Kasumi-1 (cell line): ENCODE measurements around the gene SNX3.

Experiments used
- DNase-seq, 2 experiments: peaks; one replicate each; lab custom pipeline; 2025; lab: John Stamatoyannopoulos, UW

Gene SNX3

DNA sequence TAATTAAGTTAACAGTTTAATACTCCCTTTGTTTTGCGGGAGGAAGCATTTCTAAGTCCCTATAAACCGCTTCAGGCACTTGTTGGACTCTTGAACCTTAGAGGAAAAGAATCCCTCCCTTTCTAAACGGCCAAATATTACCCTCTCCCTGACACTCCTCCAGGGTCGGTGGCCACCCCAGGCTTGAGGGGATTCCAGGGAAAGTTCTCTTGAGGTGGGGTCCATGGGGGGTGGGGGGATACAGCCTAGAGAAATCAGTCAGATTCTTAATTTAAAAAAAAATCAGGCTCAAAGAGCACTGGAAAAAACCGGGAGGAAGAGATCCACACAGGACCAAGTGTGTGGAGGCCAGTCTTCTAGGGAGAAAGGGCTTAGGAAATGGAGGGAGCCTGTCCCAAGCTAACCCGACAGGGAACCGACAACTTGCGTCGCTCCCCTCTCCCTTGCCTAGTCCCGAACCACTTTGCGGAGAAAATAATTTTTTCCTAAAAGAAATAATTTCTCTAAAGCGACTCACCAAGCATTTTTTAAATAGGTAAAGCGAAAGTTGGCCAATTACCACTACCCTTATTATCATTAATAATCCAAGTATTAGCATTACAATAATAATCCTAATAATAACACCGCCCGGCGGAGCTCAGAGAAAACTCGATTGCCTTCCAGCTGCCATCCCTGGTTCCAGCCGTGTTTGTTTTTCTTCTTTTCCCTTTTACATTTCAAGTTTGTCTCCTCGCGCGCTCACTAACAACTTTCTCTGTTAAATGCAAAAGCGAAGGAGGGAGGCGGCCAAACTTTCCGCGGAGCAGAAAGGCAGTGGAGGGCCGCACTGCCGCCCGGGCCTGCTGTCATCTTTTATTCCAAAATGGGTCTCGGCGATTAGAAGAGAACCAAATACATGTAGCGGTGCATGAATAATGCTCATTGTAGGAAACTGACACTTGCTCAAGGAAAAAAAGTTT is 90.2 kb downstream of the SNX3 start:
- no peak for DNase-seq

DNA sequence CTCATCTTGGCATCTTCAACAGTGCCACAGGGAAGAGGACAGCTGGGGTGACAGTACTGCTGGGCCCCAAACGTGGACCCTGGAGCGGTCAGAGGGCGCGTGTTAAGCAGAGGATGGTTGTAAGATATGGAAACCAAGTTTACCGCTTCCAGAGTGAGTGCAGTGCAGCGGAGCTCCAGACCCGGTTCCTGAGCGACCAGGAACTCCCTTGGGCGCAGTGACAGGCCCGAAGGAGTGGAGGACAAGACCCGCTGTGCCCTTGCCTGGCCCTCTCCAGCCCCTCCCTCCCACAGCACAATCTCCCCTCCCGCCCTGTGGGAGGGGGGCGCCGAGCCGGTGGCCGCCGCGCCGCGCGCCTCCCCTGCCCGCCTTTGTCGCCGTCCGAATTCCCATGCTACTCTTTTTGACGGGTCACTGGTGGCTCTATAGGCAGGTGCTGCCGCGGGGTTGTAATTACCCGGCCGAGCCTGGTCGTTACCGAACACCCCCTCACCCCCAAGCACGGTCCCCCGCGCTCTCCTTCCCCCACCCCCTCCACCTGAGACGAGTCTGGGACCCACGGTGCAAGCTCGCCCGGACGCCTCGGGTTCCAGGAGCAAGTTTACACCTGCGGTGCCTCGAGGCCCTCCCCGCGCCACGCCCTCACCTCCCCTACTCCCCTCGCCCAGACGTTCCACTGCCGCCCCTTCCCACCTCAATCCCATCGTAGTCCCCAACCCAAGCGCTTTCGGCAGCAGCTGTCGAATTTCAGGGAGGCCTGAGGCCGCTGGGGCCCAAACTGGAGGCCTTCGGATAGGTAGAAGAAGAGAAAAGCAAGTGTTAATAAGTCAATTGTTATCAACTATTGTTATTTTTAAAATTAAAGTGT is 91.1 kb downstream of the SNX3 start:
- no peak for DNase-seq

DNA sequence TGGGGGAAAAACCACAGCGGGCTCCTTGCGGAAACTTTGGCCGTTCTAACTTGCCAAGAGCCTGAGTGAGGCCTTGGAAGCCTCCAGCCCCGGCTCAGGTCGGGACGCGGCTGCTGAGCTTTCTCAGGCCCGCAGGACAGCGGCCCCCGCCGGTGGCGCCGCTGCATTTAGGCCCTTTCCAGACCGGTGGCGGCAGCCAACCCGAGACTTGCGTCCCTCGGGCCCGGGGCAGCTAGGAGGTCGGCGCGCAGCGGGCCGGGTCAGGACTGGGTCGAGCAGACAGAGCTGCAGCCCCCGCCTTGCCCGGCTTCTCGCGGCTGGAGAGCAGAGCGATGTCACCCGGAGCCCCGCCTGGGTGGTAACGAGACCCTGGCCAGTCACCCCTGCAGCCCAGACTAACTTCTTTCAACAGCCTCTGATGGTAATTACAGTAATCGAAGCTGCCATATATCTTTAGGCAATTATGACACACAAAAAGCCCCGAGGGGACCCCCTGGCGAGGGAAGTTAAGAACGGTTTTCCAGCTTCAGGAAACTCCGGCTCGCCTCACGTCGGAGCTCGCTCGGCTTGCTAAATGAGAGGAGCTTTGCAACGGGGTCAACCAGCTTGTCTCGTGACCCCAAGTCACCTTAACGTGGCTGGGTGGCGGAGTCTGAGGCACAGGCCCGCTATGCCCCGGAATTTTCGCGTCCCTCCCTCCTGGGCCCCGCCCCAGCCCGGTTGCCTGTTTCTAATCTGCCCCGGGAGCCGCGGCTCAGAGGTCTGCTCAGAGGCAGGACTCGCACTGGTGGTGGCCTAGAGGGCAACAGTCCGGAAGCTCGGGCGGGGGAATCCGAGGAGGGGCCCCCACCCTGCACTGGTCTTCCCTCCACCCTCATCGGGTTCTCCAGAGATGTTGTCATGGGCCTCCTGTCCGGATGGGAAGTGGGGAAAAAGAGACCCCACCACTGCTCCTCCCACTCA is 92.1 kb downstream of the SNX3 start:
- no peak for DNase-seq

DNA sequence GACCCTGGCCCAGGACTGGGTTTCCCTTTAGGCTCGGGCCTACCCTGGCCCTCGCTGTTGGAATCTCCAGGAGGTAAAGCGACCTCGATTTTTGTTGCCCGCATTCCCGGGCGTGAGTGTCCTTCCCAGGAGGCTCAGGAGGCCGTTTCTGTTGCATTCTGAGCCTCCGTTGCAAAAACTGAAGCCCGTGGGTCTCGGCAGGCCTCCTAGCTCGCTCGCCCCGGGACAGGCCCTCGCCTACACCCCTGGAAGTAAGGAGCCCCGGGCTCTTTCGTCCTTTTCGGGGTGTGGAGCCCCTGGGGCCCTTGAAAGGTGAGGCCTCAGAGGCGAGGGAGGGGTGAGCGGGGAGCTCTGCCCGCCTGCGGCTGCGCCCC is 92.8 kb downstream of the SNX3 start:
- no peak for DNase-seq

DNA sequence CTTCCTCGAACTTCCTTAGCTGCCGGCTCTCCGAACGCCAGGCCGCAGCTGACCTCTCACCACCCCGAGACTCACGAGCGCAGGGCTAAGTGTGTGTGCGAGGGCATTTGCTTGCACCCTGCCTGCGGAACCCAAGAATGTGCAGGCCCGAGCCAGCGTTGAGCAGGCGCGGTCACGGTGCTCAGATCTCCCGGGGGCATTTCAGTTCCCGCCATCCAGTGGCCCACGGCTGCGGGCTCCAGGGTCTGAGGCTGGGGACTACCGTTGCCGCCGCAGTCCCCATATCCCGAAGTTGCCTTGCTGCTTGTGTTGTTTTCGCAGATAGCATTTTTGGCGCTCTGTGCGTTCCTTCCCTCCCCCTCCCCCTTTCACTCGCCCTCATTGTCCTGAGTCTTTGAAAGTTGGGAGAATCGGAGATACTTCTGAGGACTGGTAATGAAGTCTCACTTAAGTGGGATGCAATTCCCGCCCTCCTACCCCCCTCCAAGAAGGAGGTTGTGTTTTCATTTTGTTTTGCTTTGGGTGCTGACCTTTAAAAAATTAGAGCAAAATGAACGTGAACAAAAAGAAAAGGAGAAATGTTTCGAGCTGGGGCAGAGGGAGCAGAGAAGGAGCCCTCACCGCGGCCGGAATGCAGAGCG is 93.3 kb downstream of the SNX3 start:
- no peak for DNase-seq

DNA sequence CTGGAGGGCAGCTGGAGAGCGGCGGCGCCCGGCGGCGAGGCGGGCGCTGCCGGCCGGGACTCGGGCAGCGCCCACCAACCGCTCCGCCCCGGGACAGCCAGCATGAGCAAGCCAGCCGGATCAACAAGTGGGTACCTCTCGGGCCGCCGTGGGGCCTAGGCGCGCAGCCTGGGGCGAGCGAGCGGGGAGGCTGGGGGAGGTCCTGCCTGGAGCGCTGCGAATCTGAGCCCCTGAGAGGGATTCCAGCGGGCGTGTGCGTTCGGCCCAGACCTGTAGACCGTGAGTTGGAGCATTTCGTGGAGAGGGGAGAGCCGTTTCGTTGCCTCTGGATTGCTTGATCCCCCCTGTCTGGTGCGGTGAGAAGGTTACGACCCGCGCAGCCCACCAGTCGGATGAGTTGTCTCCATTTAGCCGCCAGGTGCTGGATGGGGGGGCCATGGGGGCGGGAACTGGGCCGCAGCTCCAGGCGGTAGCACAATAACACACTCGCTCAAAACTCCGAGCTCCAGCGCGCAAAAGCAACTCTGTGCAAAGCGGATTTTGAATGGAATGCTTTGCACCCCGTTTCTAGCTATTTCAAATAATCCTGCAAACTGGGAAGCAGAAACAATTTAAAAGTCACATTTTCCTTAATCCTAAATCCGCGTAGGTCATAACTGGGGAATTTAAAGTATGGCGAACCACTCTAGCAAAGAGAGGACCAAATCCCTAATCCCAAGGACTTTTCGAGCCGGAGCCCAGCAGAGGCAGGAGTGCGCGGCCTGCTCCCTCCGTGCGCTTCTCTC is 94.0 kb downstream of the SNX3 start:
- DNase-seq: no peak

DNA sequence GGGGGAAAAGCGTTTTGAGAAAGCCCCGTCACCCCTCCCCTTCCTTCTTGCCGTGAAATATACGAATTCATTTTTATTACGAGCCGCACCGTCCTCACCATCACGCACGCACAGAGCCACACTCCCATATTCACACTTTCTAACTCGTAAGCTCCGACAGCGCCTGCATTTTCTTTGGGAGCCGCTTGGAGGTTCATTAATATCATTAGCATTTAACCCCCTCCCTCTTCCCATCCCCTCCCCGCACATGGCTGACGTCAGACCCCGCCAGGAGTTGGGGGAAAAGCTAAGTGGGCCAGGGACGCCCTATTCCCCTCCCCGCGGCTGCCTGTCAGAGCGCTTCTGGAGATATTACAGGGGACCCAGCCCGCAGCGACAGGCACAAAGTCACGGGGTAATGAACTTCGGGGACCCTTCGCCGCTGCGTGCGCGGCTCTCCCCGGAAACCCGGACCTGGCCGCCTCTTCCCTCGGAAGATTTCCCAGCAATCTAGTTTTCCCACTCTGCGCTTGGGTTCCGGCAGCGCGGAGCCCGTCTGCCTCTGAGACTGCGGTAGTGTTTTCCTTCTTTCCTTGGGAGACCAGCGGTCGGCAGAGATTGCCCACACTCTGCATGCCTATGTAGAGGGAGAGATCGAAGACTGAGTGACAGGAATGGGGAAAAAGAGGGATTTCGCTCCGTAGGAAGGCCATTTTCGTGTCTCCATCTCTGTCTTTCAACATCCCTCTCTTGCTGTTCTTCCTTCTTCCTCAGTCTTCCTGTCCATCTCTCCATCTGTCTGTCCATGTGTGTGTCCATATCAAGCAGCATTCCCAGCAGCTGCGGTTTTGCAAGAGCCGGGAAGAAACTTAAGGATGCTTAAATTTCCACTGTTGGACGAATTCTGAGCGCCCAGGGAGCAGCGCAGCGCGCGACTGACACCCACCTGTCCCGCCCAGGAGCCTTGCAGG is 94.9 kb downstream of the SNX3 start, which contains the start of gene NR2E1:
NR2E1 (plus strand) TSS at position 309 of the 950 bp plus-strand sequence. CDS start 744 bp downstream, outside the sequence.
- no peak for DNase-seq

DNA sequence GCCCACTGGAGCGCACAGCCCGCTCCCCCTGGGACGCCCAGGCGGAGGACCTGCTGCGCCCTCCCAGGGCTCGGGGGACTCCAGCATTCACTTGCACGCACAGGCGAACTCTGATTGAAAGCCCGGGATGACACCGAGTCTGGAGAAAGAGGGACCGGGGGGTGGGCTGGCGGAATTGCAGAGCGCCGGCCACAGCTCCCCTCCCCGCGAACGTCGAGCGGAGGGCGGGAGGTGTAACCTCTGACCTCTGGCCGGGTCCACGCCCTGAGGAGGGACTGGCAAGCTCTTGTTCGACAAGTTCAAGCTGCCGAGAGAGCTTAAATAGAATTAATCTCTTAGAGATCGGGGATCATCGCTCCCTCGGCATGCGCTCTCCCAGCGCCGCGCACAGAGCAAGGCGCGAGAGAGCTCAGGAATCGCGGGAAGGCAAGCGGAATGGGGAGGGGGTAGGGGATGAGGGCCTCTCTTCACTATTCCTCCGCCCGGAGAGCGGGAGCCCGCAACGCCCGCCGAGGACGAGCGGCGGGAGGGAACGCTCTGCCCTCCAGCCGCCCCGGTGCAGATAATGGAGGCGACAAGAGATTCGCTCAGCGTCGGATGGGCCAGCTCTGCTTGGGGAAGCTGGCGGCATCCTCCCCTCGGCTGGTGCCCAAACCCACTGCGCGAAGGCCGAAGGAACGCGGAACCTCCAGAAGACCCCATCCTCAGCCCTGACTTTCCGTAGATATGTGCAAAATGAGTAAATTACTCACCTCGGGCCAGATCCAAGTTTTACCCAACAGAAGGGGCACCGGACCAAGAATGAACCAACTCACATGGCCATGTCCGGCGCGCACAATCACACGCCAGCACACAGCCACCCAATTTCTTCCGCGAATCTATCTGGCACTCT is 95.8 kb downstream of the SNX3 start:
- DNase-seq: no peak

DNA sequence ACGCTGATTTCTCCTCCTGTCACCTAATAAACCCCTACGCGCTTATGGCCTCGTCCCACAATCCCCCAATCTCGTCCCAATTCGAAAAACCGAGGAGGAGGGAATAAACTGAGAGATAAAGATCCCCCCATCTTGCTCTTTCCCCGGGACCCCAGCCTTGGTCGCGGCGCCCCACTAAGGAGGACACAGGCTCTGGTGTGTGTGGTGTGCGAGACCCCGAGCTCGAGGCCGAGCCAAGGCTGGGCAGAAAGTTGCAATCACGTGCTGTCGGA is 96.4 kb downstream of the SNX3 start:
- DNase-seq: no peak

DNA sequence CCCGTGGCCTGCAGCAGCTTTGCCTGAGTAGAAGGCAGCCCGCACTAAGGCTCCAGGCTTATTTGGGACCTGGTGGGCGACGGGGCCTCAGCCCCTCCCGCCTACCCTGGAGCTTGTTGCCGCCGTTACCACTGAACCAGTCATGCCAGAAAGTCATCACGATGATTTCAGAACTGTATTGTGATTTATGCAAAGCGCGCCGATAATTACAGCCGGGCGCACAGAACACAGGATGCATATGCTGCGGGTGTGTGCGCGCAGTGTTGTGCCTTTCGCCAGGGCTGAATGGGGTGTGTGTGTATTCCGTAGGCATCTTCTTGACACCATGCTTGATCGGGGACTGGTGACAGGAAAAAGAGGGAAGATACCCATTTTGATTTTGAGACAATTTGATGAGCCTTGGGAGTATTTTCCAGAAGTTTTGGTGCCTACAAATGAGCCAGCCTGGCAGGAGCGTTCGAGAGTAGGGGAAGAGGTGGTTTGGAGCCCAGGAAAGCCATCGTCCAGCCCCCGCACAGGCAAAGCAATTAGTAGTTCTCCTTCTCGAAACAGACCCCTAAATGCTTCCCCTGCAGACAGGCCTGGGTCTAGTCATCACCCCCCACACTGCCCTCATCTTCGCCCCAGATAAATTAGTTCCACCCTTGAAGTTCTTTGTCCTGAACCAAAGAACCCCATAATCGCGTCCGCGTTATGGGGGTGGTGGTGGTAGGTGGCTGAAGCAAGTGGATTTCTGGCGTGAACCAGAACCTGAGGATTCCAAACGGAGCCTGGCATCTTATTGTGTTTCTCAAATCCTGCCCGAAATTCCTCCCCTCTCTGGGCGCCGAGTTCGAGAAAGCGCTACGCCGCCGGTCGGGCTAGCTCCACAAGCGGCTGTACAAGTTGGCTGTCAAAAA is 96.9 kb downstream of the SNX3 start:
- no peak for DNase-seq

DNA sequence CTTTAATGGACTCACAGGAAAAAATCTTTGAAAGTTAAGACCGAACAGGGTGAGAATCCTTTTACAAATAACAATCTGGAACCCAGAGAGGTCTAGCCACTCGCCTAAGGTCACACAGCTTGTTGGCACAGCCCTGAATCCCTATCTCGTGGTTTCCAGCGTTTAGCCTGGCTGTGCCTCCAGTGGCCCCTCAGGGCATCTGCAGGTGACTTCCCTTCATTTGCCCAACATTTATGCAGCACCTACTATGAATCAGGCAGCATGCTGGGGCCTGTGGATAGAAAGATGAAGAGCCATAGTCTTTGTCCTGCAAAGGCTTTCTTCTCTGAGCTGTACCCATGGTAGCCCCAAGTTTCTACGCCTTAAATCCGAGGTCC is 97.6 kb downstream of the SNX3 start:
- no peak for DNase-seq

DNA sequence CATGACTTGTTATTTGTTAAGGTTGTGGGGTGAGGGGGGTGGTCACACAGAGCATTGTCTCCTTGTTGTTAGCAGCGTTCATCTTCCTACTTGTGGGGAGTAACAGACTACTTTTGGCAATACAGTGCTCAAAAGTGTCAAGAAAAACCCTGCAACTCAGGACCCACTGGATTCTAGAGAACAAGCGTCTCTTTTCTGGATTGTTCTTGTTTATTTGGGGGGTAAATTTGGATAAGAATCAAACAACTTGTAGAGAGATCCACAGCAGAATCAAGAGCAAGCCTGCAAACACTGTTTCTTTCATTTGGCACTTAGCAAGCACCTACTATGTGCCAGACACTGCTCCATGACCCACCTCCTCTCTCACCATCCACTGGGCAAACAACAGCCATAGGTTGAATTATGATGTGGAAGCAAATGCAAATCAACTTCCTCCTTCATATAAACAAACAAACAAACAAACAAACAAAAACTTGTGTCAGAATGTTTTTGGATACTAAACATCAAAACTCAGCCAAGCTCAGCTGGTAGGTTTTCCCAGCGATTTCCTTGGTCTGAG is 99.0 kb downstream of the SNX3 start:
- DNase-seq: no peak
